ENCODE measurements around the gene OCA2.
"Not testable (repeated sequence)": the region's sequence is repeated elsewhere in the genome, so short reads cannot be mapped to it uniquely, and the experiment has no call there.

Gene OCA2

DNA sequence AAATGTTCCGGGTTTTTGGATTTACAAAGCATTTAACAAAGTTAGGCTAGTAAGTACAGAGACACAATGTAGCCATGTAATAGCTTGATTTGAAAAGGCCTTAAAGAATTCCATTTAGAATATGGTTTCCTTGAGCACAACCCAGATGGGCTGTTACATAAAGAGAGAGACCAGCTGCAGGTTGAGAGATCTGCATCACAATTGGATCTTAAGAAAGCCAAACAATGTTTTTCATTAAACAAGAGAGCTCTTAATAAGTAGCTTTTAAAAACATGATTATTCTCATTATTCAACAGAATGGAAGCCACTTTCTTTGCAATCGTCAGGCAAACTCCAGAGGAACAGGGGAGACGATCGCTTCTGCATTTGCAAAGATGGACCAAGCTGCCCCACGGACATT is 300.3 kb downstream of the OCA2 start:
- no peak for DNase-seq

DNA sequence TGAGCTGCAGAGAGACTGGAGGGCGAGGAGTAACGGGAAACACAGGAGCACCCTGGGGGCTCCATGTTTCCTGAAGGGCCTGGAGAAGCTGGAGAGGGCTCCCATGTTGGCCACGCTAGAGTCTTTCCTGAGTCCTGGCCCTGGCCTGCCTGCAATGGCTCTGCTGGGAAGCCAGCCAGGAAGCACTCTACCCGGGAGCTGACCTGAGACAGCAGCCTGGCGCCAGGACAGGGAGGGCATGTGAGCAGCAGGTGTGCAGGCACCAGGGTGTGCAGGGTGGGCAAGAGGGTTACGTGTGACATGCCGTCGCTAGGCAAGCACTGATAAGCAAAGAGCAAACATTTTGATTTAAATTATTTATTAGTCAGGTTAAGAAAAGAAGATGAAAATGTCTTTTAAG is 301.4 kb downstream of the OCA2 start:
- no peak for DNase-seq

DNA sequence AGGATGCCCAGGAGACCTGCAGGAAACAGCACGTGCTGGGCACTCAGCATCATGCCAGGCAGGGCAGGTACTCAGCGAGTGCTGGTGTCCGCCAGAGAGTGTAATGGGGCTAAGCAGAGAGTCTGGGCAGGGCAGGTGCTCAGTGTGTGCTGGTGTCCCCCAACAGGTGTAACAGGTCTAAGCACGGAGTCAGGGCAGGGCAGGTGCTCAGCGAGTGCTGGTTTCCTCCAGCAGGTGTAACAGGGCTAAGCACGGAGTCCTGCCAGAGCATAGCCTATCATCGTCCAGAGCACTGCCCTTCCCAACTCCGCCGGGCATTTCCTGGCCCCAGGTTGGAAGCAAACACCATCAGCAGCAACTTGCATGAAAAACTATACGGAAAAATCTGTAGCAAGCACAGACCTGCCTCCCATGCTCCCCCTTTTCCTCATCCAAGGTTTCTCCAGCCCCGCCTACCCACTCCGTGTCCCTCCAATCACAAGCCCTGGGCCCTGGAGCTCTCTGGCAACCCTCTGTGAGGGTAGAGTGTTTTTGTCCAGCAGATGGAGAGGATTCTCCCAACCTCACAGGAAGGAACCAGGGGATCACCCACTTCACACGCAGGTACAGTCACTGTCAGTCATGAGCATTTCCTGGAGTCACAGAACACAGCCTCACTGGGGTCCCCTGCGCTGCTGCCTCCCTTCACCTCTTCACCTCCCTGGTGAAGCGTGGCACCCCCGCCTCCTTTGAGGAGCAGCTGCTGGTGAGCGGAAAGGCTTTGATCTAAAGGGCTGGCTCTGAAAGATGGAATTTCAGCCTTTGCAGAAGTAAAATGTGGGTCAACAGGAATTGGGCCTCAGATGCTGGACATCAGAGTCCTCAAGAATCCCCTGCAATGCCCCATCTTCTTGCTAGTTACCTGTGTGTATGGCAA is 302.5 kb downstream of the OCA2 start:
- no peak for DNase-seq

DNA sequence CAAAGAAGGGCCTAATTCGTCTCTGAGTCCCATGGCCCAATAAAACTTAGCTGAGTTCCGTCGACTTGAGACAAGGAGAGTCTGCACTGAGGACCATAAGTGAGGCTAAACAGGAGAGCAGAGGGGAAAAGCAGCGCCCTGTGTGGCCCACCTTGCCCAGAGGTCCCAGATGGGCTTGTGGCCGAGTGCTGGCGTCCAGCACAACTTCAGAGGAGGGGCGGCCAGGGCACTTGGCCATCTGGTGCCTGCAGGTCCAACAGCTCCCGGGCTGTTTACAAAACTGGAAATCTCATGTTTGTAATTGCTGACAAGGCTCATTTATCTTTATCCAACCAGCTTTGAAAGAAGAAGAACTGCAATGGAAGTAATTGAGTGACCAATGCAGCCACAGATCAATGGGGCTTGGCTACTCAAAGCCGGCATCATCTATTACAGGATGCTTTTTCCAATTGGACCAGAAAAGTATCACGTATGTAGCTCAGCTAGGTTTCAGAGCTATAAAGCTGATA is 306.3 kb downstream of the OCA2 start:
- DNase-seq, result no peak

DNA sequence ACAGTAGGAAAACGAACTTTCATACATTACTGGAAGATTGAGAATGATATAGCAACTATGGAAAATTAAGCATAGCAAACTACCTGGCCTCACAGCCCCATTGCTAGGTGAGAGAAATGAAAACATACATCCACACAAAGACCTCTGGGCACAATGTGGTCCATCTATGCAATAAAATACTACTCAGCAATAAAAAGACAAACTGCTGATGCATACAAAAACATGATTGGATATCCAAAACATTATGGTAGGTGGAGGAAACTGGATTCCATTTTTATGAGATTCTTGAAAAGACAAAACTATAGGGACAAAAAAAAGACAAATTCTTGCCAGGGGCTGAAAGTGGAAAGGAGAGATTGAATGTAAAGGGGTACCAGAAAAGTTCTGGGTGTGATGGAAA is 308.8 kb downstream of the OCA2 start:
- DNase-seq, result no peak

DNA sequence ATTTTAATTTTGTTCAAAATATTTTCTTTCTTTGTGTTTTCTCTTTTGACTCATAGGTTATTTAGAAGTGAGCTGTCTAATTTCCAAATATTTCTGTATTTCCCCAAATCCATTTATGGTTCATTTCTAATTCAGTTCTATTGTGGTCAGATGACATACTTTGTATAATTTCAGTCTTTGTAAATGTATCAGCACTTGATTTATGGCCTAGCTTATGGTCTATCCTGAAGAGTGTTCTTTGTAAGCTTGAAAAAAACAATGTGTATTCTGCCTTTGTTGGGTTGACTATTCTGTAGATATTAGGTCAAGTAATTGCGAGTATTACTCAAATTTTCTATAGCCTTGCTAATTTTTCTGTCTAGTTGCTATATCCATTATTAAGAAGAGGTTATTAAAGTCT is 311.2 kb downstream of the OCA2 start:
- no peak for DNase-seq

DNA sequence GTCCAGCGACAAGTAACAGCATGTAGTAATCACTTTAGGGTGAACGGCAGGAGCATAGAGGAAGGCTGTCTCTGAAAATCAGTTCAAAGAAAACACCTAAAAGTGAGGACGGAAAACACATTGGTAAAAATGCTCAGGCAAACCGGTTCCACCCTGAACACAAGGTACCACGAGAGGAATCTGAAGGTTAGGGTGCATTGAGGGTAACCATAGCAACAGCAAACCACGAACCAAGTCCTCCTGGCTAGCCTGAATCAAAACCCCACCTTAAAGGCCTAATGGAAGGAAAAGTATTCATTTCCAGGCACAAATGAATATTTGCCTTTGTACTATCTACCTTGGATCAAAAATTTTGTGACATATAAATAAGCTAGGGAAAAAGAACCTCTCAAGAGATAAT is 315.0 kb downstream of the OCA2 start:
- DNase-seq, result no peak

DNA sequence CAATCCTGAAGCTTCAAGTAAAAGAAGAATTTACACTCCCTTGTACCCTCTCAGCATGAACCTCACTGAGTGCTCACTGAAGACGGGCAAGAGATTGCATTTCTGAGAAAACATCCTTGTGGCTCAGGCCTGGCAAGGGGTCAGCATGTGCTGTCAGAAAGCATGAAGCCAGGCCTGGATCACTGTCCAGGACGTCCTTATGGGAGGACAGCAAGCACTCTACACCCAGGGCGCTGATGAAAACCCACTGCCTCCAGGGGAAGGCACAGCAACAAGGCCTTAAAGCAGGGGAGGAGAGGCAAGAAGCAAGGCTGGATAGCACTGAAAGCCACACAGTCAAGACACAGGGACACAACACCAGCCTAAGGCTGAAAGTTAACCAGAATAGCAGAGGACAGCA is 315.4 kb downstream of the OCA2 start:
- DNase-seq, result no peak

DNA sequence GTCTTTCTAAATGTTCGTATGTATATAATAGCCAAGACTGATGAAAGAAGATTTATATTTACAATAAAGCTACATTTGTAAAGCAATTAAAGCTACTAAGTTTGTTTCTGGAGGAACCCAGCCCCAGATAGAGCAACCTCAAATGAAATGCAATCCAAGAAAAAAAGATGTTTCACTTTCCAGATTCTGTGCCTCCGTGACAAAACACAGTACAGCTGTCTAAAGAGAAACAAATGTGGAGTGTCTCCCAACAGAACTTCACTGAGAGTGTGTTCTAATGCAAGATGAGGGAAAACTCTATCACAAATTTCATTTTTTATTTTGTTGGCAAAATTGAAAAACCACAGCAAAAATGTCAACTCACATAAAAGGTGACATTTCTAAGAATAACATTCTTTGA is 317.0 kb downstream of the OCA2 start:
- DNase-seq, result no peak

DNA sequence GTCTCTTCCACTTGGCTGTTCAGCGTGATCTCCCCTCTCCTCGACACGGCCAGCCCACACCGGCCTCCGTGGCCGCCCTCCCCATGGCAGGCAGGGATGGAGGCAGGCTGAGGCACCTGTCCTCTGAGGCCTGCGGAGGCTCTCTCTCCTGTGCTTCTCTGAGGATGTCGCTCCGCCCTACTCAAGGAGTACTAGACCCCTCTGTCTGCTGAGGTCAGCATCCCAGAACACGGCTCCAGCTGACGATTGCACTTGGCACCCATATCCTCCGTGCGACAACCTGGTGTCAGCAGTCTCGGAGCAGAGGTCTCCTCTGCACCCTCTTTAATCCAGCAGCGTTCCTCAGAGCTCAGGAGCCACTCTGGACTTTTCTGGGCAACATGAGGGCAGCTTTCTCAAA is 322.6 kb downstream of the OCA2 start:
- no peak for DNase-seq

DNA sequence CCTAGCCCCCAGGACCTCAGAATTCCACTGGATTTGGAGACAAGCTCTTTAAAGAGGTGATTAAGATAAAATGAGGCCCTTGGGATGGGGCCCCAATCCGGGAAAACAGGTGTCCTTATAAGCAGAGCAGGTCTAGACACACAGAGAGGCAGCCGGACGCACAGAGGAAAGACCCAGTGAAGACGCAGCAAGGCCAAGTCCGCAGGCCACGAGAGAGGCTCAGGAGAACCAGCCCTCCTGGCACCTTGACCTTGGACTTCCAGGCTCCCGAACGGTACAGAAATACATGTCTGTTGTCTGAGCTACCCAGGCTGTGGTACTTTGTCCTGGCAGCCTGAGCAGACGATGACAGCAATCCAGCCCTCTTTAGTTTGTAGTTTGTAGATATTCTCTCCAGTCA is 324.5 kb downstream of the OCA2 start:
- DNase-seq, result no peak

DNA sequence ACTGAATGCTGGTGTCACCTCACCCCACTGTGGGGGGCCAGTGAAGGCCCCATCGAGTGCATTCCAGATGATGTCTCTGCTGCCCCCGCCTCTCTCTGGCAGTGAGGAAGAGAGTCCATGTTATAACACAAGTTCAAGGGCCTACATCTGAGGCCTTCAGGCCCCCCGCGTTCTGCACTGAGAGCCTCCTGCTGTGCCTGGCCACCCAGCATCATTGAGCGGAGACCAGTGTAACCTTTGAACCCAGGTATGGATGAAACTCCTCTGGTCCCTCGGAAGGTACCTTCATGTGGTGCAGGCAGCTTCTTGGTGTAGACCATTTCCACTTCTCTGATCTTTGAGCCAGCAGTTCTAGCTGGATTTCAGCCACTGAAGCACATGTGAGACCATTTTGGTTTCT is 324.9 kb downstream of the OCA2 start:
- no peak for DNase-seq

DNA sequence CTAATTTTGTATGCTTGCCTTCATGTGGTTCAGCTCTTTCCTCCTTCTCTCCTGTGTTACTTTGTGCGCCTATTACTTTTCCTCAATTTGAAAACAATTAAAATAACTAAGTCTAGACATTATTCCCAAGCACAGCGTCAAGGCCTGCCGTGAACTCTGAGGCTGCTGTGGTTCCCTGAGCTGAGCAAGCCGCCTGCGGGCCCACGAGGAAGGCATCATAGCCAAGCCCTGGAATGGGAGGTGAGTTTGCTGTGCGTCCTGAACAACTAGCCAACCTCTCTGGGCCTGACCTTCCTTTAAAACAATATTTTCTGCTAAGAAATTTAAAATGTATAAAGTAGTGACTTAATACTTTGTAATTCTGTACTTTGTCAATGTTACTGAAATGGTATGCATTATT is 327.2 kb downstream of the OCA2 start:
- DNase-seq, result no peak

DNA sequence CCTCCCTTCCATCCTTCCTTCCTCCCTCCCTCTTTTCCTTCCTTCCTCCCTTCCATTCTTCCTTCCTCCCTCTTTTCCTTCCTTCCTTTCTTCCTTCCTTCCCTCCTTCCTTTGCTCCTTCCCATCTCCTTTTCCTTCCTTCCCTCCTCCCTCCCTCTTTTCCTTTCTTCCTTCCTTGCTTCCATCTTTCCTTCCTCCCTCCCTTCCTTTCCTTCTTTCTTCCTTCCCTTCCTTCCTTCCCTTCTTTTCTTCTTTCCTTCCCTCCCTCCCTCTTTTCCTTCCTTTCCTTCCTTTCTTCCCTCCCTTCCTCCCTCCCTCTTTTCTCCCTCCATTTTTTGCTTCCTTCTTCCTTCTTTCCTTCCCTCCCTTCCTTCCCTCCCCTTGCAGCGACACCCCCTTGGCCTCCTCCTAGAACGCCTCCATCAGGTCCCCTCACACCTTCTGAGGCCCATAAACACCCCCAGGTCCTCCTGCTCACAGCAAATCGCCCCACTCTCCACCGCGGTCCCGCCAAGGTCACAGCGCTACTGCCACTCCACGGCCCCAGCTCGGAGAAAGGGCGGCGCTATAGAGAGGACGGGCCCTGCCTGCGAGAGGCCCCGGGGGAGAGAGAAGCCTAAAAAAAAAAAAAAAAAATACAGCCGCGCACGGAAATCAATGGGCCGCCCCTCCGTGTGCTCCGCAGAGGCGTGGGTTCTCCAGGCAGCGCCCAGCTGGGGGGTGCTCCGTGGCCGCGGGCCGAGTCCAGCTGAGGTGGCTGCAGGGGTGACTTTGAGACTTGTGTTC is 328.2 kb downstream of the OCA2 start:
- DNase-seq, result no peak

DNA sequence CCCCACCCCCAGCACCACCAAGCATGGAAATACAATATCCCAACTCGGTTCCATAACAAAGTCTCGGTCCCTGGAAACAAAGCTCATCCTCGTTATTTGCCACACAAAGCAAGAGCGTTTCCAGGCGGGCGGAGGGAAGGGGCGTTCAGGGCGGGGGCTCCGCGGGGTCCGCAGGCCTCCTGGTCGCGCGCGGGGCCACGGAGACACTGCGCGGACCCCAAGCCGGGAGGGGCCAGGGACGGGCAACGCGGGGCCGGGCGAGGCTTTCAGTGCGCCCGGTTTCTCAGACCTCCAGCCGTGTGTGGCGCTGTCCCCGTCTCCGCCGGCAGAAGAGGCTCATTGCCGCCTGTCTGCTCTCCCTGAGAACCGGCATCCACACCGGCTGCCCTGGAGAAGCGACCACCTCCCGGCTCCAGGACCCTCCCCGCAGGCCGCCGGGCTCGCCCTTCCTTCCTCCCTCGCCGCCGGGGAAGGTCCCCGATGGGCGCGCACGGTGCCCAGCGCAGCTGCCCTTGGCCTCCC is 329.0 kb downstream of the OCA2 start:
- DNase-seq, result no peak

DNA sequence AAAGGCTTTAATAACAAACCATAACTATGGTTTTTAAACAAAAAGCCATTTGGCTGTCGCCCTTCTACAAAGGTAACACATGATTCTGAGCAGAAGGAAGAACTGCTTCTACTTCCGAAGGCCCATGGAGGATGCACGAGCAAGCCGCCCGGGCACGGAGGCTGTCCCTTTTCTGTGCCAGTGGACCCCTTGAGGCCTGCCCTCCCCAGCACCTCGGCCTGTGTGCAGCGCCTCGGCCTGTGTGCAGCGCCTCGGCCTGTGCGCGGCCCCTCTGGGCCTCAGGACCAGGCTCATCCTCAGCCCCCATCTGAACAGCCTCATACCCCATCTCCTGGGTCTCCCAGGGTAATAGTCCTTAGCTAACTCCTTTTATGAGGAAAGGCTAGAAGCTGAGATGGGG is 329.5 kb downstream of the OCA2 start:
- DNase-seq, result no peak

DNA sequence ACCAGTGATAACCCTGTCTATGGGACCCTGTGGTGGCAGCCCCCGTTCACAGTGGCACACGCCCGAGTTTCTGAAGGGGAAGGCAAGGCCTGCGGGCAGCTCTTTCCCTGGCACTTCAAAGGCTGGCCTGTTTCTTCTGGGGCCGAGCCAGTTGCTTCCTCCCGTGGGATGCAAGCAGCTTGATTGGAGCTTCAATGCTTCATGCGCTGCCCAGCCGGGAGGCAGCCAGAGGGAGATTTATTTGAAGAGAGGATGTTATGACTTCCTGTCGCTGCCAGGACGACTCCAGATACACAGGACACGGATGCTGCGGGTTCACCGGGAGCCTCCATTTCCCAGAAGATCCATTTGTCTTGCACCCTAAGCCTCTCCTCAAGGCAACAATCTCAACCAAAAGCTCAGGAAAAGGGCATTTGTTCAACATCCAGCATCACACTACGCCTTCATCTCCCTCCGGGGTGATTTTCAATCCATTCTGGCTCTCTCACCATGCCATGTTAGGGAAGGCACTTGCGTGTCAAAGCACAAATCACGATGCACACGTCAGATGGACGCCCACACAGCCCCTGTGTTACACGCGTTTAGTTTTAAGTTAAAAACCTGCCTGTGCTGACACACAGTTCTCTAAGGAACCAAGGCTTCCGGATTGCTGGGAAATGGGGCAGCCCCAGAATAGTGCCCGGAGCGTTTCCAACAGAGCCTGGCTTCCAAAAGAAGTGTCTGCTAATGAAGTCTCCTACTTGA is 330.2 kb downstream of the OCA2 start:
- DNase-seq, result no peak

DNA sequence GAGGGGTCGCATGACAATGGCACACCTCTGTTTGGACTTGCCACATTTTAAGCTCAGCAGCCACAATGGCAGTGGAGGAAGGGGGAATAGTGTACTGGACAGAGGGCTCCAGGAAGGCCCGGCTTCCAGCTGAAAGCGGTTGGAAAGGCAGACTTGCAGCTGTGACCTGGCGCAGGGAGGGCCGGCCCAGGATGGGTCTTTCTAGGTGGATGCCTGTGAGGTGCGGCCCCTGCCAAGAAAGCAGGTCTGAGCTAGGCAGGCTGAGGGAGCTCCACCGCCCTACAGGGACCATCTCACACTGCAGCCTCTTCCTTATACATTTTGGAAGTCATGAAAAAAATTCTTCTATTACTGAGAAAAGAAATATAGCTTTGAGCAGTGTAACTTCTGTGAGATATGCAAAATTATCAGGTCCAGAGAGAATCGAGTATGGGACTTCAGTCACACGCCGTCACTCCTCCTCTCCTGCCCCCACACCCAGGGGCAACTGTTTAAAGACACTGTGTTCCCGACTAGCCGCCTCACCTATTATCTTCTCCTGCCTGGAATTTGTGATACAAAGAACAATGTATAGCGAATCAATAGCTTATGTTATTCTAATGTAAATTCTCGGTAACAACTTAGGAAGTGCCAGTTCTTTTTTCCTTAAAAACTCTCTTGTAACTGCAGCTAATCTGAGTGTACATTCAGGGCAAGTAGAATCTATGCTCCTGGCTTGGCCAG is 331.0 kb downstream of the OCA2 start:
- no peak for DNase-seq

DNA sequence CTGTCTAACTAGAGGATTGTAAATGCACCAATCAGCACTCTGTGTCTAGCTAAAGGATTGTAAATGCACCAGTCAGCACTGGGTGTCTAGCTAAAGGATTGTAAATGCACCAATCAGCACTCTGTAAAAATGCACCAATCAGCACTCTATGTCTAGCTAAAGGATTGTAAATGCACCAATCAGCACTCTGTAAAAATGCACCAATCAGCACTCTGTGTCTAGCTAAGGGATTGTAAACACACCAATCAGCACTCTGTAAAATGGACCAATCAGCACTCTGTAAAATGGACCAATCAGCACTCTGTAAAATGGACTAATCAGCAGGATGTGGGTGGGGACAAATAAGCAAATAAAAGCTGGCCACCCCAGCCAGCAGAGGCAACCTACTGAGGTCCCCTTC is 331.7 kb downstream of the OCA2 start:
- DNase-seq, result not testable (repeated sequence)

DNA sequence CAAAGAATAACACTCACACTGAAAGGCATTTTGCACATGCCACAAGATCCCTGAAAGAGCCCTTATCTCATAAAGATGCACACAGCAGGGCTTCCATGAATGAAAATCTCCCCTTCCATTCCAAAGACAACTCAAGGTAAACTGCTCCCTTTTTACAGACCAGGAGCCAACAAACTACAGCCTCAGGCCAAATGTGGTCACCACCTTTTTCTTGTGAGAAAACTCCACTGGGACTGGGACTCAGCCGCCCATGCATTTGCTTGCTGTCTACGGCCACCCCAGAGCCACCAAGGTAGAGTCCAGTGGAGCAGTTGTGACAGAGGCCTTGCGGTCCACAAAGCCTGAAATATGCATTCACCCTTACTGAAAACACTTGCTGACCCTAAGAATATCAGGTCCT is 334.8 kb downstream of the OCA2 start:
- no peak for DNase-seq

DNA sequence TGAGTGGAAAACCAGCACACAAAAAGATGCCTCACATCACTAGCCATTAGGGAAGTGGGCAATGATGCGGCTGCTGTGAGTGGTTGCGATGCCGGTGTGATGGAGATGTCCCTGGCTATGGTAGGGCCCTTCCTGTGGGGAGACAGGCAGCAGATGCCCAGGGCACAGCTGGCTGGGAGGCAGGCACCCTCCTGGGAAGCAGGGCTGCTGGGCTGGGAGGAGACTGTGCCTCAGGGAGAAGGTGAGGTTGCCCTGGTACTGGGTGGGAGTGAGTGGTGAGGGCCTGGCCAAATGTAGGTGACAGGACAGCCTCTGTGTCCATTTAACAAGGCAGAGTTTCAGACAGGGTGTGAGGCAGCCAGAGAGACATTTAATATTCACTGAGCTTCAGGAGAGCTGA is 335.6 kb downstream of the OCA2 start:
- DNase-seq, result no peak

DNA sequence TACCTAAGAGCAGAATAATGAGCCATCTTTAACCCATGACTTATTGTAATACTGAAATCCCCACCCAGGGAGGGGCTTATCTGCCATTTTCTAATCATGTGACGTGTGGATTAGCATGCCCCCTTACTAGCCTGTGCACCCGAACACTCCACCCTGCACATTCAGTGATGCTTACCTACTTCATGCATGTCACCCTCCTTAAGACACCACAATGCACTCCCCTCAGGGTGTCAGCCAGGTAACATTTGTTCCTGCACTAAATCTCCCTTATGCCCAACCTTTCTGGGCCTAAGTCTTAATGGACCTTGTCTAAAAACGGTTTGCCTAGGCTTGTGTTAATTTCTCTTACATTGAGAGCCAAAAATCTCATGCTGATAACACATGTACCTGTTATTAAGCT is 336.6 kb downstream of the OCA2 start:
- no peak for DNase-seq
